Activated naive CD8-positive, alpha-beta T cell (primary cell): Measurements from ENCODE around the gene ANKRD65.
A peak's percentile ranks its signal among the peaks of the same experiment; 100 is the strongest.
"Not testable (repeated sequence)": the region's sequence is repeated elsewhere in the genome, so short reads cannot be mapped to it uniquely, and the experiment has no call there.

ENCODE experiments used
- H3K27ac Mint-ChIP-seq: one replicate; pipeline ENCODE4 v1.8.0; 2021; ENCODE audit warnings: mixed read lengths
- H3K27me3 Mint-ChIP-seq: one replicate; pipeline ENCODE4 v1.8.0; 2021; ENCODE audit warnings: mixed read lengths
- H3K36me3 Mint-ChIP-seq: one replicate; pipeline ENCODE4 v1.8.0; 2021; ENCODE audit warnings: mixed read lengths
- H3K4me1 Mint-ChIP-seq: one replicate; pipeline ENCODE4 v1.8.0; 2021; ENCODE audit warnings: low read depth, mixed read lengths
- H3K4me3 Mint-ChIP-seq: one replicate; pipeline ENCODE4 v1.8.0; 2021; ENCODE audit warnings: mild to moderate bottlenecking, mixed read lengths
- H3K9me3 Mint-ChIP-seq: one replicate; pipeline ENCODE4 v1.8.0; 2021; ENCODE audit warnings: low read depth, mixed read lengths

The ANKRD65 gene

DNA sequence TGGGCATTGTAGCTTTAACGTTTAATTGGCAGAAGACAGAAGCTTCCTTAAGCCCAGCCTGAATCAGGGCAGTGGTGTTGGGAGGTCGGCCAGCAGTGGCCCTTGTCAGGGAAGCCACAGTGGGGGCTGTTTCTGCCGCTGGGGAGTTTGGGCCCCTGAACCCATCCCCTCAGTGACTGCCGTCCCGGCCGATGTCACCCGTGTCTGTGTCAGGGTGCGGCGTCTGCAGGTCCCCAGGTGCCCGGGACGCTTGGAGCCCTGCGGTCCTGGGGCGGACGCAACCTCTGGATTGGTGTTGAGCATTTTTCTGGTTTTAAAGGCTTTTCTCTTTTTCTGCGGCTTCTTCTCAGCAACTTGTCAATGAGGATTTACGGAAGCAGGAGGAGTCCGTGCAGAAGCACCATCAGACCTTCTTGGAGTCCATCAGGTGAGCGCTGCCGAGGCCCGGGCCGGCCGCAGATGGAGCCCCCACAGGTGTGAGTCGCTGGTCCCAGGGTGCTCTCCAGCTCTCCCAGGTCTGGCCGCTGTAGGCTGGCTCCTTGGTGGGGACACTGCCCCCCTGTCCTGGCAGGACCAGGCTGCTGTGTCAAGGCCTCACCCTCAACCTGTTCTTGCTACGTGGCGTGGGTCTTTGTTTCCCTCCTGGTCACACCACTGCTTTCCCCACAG lies 30.8 kb upstream of the ANKRD65 start:
- Mint-ChIP-seq H3K27ac (no peak overlapping the region), H3K27me3 (no peaks in the 10 kb centered on the region), H3K4me3 (no peak overlapping the region), H3K4me1 (no peaks in the 10 kb centered on the region), H3K9me3 (no peaks in the 10 kb centered on the region), H3K36me3 (no peaks in the 10 kb centered on the region)

DNA sequence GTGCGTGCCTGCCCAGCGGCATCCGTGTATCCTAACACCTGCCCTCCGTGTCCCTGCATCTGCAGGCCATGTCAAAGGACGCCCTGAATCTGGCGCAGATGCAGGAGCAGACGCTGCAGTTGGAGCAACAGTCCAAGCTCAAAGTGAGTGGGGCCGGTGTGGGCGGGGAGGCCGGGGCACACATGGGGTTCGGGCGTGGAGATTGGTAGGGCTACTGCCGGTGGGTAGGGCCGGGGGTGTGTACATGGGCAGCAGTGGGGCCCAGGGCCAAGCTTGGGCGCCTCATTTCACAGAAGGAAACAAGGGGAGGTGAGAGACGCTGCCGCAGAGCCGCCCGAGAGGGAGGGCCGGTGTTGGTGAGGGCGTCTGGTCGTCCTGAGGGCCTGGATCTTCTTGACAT lies 29.5 kb upstream of the ANKRD65 start:
- H3K36me3 Mint-ChIP-seq, H3K4me3 Mint-ChIP-seq, H3K27me3 Mint-ChIP-seq, H3K9me3 Mint-ChIP-seq, H3K4me1 Mint-ChIP-seq, H3K27ac Mint-ChIP-seq: not testable (repeated sequence)

DNA sequence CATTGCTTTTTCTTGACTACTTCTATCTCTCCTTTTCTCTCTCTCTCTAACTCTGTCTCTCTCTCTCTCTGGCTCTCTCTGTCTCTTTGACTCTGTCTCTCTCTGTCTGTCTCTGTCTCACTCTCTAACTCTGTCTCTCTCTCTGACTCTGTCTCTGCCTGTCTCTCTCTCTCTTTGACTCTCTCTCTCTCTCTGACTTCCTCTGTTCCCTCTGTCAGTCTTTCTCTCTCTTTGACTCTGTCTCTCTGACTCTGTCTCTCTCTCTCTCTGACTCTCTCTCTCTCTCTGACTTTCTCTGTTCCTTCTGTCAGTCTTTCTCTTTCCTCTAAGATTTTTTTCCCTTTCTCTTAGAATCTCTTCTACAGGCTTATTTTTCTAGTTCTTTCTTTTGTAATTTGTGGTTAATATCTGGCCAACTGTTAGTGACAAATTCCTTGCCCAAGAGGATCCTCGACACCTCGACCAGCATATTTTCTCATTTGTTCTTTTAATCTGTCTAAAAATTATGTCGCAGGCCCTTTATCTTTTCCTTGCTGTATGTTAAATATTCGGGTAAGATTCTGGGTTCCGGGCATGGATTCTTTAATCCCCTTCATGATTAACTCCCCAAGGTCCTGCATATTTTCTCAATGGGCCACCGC lies 28.1 kb upstream of the ANKRD65 start, which contains the start of gene ATAD3C:
Gene ATAD3C, plus strand, starts transcription at position 591 of the 641 bp plus-strand sequence. CDS start 995 bp downstream, outside the sequence.
- H3K36me3 Mint-ChIP-seq = no peaks in the 10 kb centered on the region
- no peaks in the 10 kb centered on the region for H3K4me1 Mint-ChIP-seq
- no peak within 1 kb of the TSS for H3K27ac Mint-ChIP-seq
- no peak within 1 kb of the TSS for H3K4me3 Mint-ChIP-seq
- H3K27me3 Mint-ChIP-seq = no peaks in the 10 kb centered on the region
- no peaks in the 10 kb centered on the region for H3K9me3 Mint-ChIP-seq

DNA sequence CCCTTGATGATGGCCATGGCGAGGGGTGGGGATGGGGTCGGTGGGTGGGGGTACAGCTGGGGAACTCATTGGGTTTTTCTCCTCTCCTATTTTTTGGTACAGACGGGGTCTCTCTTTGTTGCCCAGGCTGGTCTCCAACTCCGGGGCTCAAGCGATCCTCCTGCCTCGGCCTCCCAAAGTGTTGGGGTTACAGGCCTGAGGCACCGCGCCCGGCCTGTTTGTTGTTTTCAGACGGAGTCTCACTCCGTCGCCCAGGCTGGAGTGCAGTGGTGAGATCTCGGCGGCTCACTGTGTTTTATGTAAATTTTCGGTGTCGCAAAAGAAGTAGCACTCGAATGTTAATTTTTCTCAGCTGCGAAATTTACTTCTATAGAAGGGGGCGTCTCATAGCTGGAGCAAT lies 25.6 kb upstream of the ANKRD65 start:
- H3K9me3 Mint-ChIP-seq, H3K27ac Mint-ChIP-seq, H3K36me3 Mint-ChIP-seq, H3K27me3 Mint-ChIP-seq, H3K4me1 Mint-ChIP-seq, H3K4me3 Mint-ChIP-seq: not testable (repeated sequence)

DNA sequence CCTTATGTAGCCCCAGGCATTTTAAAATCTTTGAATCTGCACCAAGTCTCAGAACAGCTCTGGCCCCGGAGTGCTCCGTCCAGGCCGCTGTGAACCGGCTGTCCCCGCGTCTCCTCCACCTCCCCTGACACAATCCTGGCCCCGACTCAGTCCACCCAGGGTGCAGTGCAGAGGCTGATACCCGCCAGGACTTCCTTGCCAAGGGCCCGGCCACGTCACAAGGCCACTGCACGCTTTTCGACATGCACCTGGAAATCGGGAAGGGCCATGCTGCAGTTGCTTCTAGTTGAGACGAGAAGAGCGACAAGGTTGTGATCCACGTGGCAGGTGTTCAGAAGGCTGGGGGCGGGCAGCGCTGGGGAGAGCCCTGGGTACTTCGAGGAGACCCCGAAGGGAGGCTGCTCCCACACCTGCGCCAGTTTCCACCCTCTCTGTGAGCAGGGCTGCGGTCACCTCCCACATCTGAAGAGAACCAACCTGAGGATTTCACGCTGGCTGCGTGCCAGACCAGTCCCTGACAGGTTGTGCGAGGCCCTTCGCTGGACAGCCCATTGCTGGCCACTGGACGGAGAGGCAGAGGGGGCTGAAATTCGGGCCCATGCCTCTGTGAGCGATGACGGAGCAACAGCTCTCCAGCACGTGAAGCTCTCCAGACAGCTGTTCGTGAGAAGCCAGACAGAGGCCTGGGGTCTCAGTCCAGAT lies 21.1 kb upstream of the ANKRD65 start:
- H3K4me1 Mint-ChIP-seq = peaks cover 2% of the 10 kb centered on the region

DNA sequence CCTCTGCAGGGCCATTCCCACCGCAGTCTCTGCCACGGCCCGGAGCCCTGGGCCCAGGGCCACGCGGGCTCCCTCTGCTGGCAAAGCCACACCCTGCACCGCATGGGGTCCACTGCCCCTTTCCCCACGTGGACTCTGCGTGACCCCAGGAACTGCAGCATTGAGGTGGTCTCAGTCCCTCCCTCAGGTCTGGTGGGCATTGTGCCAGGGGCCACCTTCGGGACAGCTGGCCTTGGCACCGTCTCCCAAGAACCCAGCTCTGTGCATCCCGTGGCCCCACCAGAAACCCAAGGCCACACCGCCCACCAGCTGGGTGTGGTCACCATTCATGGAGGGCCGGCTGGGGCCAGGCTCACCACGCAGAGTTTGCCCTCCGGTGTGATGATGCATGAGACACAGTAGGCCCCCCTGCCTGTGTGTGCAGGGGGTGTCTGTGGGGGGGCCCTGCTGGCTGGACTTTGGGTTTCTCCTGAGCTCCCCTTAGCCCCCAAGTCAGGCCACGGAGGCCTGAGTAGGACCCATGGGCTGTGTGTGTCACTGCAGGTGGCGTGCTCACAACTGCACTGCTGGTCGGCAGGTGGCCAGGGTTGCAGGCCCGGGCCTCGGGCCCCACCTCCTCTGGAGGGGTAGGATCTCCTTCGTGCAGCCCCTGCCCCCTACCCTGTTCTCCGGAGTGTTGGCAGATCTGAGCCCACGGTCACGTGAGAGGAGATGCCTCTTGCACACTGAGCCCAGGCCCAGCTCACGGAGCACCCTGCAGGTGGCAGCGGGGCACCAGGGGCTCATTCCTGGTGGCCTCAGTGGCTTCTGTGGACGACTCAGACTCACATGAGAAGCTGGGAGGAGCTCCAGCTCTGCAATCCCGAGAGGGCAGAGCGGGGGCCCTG lies 20.2 kb upstream of the ANKRD65 start:
- no peak overlapping the region for H3K4me3 Mint-ChIP-seq
- H3K27me3 Mint-ChIP-seq = no peaks in the 10 kb centered on the region
- no peaks in the 10 kb centered on the region for H3K36me3 Mint-ChIP-seq
- no peaks in the 10 kb centered on the region for H3K9me3 Mint-ChIP-seq
- peaks cover 5% of the 10 kb centered on the region for H3K4me1 Mint-ChIP-seq
- no peak overlapping the region for H3K27ac Mint-ChIP-seq

More for the DNA sequence above, 21.1 kb upstream of the ANKRD65 start:
- Mint-ChIP-seq H3K27me3 (no peaks in the 10 kb centered on the region), H3K4me3 (no peak overlapping the region), H3K9me3 (no peaks in the 10 kb centered on the region), H3K27ac (no peak overlapping the region), H3K36me3 (no peaks in the 10 kb centered on the region)

DNA sequence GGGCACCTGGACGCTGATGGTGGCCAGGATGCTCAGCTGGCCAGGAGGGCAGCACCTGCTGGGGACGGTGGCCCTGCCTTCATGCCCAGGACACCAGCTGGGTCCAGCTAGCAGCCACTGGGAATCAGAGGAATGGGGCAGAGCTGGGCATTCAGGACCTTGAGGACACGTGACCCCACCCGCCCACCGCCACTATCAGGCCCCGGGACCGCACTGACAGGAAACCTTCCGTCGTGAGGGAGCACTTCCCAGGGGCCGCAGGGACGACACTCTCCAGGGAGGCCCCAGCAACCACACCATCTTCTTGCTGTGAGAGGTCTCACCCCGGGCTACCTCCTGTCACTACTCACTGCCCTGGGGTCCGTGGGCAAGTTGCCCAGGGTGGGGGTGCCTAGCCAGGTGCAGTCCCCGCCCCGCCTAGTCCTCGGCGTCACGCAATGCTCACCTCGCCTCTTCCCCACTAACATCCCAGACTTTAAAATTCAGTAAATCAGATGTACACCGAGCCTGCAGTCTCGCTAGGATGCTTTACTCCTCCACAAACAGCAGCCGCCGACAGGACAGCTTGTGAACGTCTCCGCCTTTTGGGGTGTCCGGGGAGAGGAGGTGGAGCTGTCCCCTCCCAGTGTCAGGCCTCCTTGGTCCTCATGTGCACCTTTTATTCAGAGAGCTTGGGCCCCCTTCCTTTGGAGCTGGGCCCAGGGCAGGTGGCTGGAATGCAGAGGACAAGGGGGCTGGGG lies 19.4 kb upstream of the ANKRD65 start:
- no peak overlapping the region for H3K4me3 Mint-ChIP-seq
- H3K9me3 Mint-ChIP-seq = no peaks in the 10 kb centered on the region
- no peaks in the 10 kb centered on the region for H3K27me3 Mint-ChIP-seq
- H3K36me3 Mint-ChIP-seq = no peaks in the 10 kb centered on the region
- no peak overlapping the region for H3K27ac Mint-ChIP-seq
- peaks cover 6% of the 10 kb centered on the region for H3K4me1 Mint-ChIP-seq

DNA sequence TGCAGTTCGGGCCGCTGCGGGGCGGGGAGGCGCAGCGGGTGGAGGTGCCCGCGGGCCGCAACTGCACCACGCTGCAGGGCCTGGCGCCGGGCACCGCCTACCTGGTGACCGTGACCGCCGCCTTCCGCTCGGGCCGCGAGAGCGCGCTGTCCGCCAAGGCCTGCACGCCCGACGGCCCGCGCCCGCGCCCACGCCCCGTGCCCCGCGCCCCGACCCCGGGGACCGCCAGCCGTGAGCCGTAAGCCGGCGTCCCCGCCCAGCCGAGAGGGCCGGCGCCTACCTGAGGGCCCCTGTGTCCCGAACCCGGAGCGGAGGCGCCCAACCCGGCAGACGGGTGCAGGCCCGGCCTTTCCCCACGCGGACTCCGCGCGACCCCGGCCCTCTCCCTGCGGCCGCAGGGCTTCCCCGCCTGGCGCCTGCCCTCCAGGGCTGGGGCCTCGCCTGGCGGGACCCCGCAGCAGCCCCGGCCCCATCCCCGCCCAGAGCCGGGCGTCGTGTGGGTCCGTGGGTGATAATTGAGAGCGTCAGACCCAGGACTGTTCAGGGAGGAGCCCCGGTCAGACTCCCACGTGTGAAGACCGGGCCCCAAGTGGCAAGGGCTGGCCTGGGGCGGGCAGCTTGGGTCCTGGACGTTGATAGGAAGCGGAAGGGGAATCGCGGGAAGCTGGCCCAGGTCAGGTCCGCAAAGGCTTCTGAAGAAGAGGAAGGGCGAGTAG lies 18.6 kb upstream of the ANKRD65 start:
- H3K27me3 Mint-ChIP-seq = no peaks in the 10 kb centered on the region
- H3K4me1 Mint-ChIP-seq = peaks cover 11% of the 10 kb centered on the region
- no peaks in the 10 kb centered on the region for H3K9me3 Mint-ChIP-seq

DNA sequence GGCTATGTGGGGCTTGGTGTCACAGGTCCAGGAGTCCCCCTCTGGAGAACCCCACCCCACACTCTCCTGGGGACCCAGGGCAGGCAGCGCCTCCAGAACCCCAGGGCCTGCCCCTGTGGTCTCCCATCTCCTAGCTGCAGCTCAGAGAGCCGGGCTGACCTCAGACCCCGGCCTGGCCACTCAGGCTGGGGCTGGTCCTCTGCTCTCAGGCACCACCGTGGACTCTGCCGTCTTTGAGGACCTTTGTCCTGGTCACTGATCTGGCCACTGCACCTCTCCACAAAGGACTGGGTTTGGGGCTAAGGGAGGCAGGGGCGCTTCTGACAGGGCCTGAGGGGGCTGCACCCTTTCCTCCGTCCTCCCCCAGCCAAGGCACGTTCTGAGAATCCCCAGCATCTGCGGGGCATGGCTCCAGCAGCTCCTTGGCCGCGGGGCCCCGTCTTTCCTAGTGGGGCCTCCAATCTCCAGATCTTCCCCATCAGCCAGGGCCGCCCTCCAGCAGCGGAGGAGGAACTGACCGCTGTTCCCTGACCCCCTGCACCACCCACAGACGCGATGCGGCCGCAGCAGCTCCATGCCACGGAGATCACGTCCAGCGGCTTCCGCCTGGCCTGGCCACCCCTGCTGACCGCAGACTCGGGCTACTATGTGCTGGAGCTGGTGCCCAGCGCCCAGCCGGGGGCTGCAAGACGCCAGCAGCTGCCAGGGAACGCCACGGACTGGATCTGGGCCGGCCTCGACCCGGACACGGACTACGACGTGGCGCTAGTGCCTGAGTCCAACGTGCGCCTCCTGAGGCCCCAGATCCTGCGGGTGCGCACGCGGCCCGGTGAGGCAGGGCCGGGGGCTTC lies 17.7 kb upstream of the ANKRD65 start:
- H3K27ac Mint-ChIP-seq = no peak overlapping the region
- peaks cover 11% of the 10 kb centered on the region for H3K4me1 Mint-ChIP-seq
- no peak overlapping the region for H3K4me3 Mint-ChIP-seq
- H3K36me3 Mint-ChIP-seq = no peaks in the 10 kb centered on the region
- no peaks in the 10 kb centered on the region for H3K27me3 Mint-ChIP-seq
- H3K9me3 Mint-ChIP-seq = no peaks in the 10 kb centered on the region

More for the DNA sequence above, 18.6 kb upstream of the ANKRD65 start:
- Mint-ChIP-seq H3K36me3 (no peaks in the 10 kb centered on the region), H3K4me3 (no peak overlapping the region), H3K27ac (no peak overlapping the region)

DNA sequence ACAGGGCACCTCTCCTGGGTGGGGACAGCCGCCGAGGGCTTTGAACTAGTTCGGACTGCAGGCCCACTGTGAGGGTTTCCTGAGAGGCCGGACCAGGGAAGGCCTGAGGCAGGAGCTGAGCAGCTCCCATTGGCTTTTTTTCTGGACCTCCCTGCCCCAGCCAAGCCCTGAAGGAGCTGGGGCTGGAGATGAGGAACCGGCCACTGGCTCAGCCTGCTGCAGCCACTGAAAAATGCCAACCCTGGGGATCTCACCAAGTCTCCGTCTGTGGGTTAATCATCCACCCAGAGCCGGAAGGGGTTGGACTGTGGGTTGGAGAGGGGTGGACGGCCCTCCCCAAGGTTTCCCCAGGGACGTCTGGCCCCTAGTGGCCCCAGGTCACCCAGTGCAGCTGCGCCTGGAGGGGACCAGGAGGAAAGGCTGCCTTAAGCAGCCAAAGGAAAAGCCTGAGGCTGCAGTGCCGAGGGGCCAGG lies 16.9 kb upstream of the ANKRD65 start:
- Mint-ChIP-seq H3K27ac (no peak overlapping the region), H3K9me3 (no peaks in the 10 kb centered on the region), H3K36me3 (no peaks in the 10 kb centered on the region), H3K27me3 (no peaks in the 10 kb centered on the region), H3K4me3 (no peak overlapping the region), H3K4me1 (peaks cover 11% of the 10 kb centered on the region)

DNA sequence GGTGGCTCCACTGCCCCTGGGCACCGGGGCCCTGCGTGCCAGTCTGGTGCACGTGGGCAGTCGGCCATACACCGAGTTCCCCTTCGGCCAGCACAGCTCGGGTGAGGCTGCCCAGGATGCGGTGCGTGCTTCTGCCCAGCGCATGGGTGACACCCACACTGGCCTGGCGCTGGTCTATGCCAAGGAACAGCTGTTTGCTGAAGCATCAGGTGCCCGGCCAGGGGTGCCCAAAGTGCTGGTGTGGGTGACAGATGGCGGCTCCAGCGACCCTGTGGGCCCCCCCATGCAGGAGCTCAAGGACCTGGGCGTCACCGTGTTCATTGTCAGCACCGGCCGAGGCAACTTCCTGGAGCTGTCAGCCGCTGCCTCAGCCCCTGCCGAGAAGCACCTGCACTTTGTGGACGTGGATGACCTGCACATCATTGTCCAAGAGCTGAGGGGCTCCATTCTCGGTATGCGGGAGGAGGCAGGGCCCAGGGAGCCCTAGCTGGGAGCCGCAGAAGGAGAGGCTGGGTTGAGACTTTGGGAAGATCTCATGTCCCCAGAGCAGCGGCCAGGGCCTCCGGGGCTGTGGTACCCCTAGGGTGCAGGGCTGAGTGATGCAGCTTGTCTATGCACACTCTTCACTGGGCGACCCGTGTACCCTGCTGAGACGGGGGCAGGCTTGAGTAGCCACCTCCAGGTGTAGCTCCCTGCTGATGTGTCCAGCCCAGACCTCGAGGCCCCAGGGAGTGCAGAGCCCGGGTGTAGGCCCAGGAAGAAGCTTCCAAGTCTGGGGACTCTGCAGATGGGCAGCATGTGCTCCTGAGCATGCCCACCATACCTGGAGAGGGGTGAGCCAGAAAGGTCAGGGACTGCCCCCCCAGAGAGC lies 16.2 kb upstream of the ANKRD65 start:
- Mint-ChIP-seq H3K27ac (no peak overlapping the region), H3K4me3 (no peak overlapping the region), H3K9me3 (no peaks in the 10 kb centered on the region), H3K36me3 (no peaks in the 10 kb centered on the region), H3K4me1 (peaks cover 11% of the 10 kb centered on the region), H3K27me3 (no peaks in the 10 kb centered on the region)

DNA sequence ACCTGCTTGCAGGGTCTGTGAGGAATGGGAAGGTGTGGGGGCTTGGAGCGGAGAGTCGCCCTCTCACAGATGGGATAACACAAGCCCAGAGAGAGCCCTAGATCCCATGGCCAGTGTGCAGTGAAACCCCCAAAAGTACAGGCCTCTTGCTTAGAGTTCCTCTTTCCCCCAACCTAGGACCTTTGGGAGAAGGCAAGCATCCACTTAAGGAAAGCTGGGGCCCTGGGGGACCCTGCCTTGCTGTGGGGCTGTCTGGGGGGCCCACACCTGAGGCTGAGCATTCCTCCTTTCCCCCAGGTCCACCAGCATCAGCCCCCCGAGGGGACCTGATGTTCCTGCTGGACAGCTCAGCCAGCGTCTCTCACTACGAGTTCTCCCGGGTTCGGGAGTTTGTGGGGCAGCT lies 15.6 kb upstream of the ANKRD65 start:
- Mint-ChIP-seq H3K36me3 (no peaks in the 10 kb centered on the region), H3K4me1 (peaks cover 11% of the 10 kb centered on the region), H3K27me3 (no peaks in the 10 kb centered on the region), H3K4me3 (peak overlapping the region; percentile 67), H3K27ac (no peak overlapping the region), H3K9me3 (no peaks in the 10 kb centered on the region)
